Esophagus (tissue), 2 donors: ENCODE data around the gene TMTC1. TPM values are rescaled to one million over a fixed set of nuclear protein-coding genes. Genes with fewer than 3 reads are reported as not detected.

Experiments
- H3K27ac ChIP-seq, 2 donors: one replicate each; pipeline ENCODE4 v1.5.1; 2013; ENCODE audit warnings: low read depth in 2 of 2, mild to moderate bottlenecking in 2 of 2, inconsistent platforms in 1 of 2, low read length in 1 of 2, moderate library complexity in 1 of 2
- H3K27me3 ChIP-seq, 2 donors: one replicate each; pipeline ENCODE4 v1.6.1; 2013; ENCODE audit warnings: low read length in 2 of 2, control low read depth in 1 of 2, mild to moderate bottlenecking in 1 of 2; ENCODE audit not compliant: insufficient read depth in 2 of 2, control insufficient read depth in 1 of 2
- H3K36me3 ChIP-seq, 2 donors: one replicate each; pipeline ENCODE4 v1.6.1; 2013; ENCODE audit warnings: low read length in 1 of 2; ENCODE audit not compliant: control insufficient read depth in 2 of 2, insufficient read depth in 2 of 2
- H3K4me1 ChIP-seq, 2 donors: one replicate each; pipeline ENCODE4 v1.6.1; 2013; ENCODE audit warnings: low read length in 1 of 2; ENCODE audit not compliant: control insufficient read depth in 2 of 2, insufficient read depth in 2 of 2
- H3K4me3 ChIP-seq, 2 donors: one replicate each; pipeline ENCODE4 v1.5.1; 2013; ENCODE audit warnings: low read length in 2 of 2, mild to moderate bottlenecking in 2 of 2, low read depth in 1 of 2, moderate library complexity in 1 of 2
- H3K9me3 ChIP-seq, 2 donors: one replicate each; pipeline ENCODE4 v1.6.1; 2013; ENCODE audit warnings: mild to moderate bottlenecking in 2 of 2, low read depth in 1 of 2, low read length in 1 of 2, moderate library complexity in 1 of 2; ENCODE audit not compliant: control insufficient read depth in 2 of 2, insufficient read depth in 1 of 2
- WGBS, 2 donors: extraction: QIAGEN DNeasy Blood & Tissue Kit; methylation state at CpG; one replicate each; pipeline ENCODE4 v1.1.7; 2013; 5-methylcytosine and 5-hydroxymethylcytosine counted together
- polyA plus RNA-seq, 2 donors: library from polyadenylated mRNA; stranded (reverse); fragments of 200-250 nt; gene quantifications; one replicate each; pipeline ENCODE4 v1.2.3, GENCODE V29; 2013
- donor health status: healthy with polysubstance abuse.
- donor health status: Bipolar disorder and iron deficiency.

TMTC1 gene
- polyA plus RNA-seq, 2 donors = 1.3 to 1.6 TPM

GRCh38 chr12:29599381-29599780, 184.4 kb downstream of the TMTC1 start:
- WGBS, 2 donors = 62 to 74% methylated on average over 3 of the region's 3 CpGs
- Histone ChIP-seq H3K4me1 (no peaks in the 10 kb centered on the region), H3K27ac (no peak overlapping the region), H3K36me3 (no peaks in the 10 kb centered on the region), H3K9me3 (no peaks in the 10 kb centered on the region), H3K4me3 (no peak overlapping the region), H3K27me3 (no peaks in the 10 kb centered on the region)

GRCh38 chr12:29595071-29595755, 188.5 kb downstream of the TMTC1 start:
- Histone ChIP-seq H3K4me3 (no peak overlapping the region), H3K4me1 (no peaks in the 10 kb centered on the region), H3K27me3 (no peaks in the 10 kb centered on the region), H3K36me3 (no peaks in the 10 kb centered on the region), H3K27ac (no peak overlapping the region), H3K9me3 (no peaks in the 10 kb centered on the region)
- WGBS, 2 donors = 96 to 97% methylated on average over 1 of the region's 1 CpG

GRCh38 chr12:29593001-29593400, 190.7 kb downstream of the TMTC1 start:
- Histone ChIP-seq H3K36me3 (no peaks in the 10 kb centered on the region), H3K4me1 (no peaks in the 10 kb centered on the region), H3K27me3 (no peaks in the 10 kb centered on the region), H3K27ac (no peak overlapping the region), H3K9me3 (no peaks in the 10 kb centered on the region), H3K4me3 (no peak overlapping the region)
- 59 to 70% methylated on average over 2 of the region's 2 CpGs for WGBS, 2 donors

GRCh38 chr12:29591140-29592020, 192.4 kb downstream of the TMTC1 start:
- no peaks in the 10 kb centered on the region for H3K27me3 ChIP-seq
- H3K36me3 ChIP-seq = no peaks in the 10 kb centered on the region
- no peak overlapping the region for H3K4me3 ChIP-seq
- 62 to 70% methylated on average over 11 of the region's 11 CpGs for WGBS, 2 donors
- no peak overlapping the region for H3K27ac ChIP-seq
- H3K9me3 ChIP-seq = no peaks in the 10 kb centered on the region
- no peaks in the 10 kb centered on the region for H3K4me1 ChIP-seq

GRCh38 chr12:29589851-29590250, 193.9 kb downstream of the TMTC1 start:
- WGBS, 2 donors = 63 to 78% methylated on average over 2 of the region's 2 CpGs
- Histone ChIP-seq H3K36me3 (no peaks in the 10 kb centered on the region), H3K4me3 (no peak overlapping the region), H3K9me3 (no peaks in the 10 kb centered on the region), H3K27ac (no peak overlapping the region), H3K27me3 (no peaks in the 10 kb centered on the region), H3K4me1 (no peaks in the 10 kb centered on the region)

GRCh38 chr12:29589286-29589820, 194.4 kb downstream of the TMTC1 start:
- Histone ChIP-seq H3K36me3 (no peaks in the 10 kb centered on the region), H3K27ac (no peak overlapping the region), H3K27me3 (no peaks in the 10 kb centered on the region), H3K4me1 (no peaks in the 10 kb centered on the region), H3K9me3 (no peaks in the 10 kb centered on the region), H3K4me3 (no peak overlapping the region)
- WGBS, 2 donors = 95 to 98% methylated on average over 2 of the region's 2 CpGs

GRCh38 chr12:29582677-29583272, 201.0 kb downstream of the TMTC1 start:
- Histone ChIP-seq H3K36me3 (no peaks in the 10 kb centered on the region), H3K4me3 (no peak overlapping the region), H3K4me1 (no peaks in the 10 kb centered on the region), H3K27ac (no peak overlapping the region), H3K9me3 (no peaks in the 10 kb centered on the region), H3K27me3 (no peaks in the 10 kb centered on the region)
- 55 to 70% methylated on average over 4 of the region's 4 CpGs for WGBS, 2 donors

GRCh38 chr12:29582146-29582545, 201.6 kb downstream of the TMTC1 start:
- Histone ChIP-seq H3K4me1 (no peaks in the 10 kb centered on the region), H3K4me3 (no peak overlapping the region), H3K9me3 (no peaks in the 10 kb centered on the region), H3K27me3 (no peaks in the 10 kb centered on the region), H3K27ac (no peak overlapping the region), H3K36me3 (no peaks in the 10 kb centered on the region)

GRCh38 chr12:29581631-29582030, 202.1 kb downstream of the TMTC1 start:
- Histone ChIP-seq H3K4me1 (no peaks in the 10 kb centered on the region), H3K27me3 (no peaks in the 10 kb centered on the region), H3K9me3 (no peaks in the 10 kb centered on the region), H3K36me3 (no peaks in the 10 kb centered on the region), H3K4me3 (no peak overlapping the region), H3K27ac (no peak overlapping the region)
- WGBS, 2 donors = 54 to 57% methylated on average over 4 of the region's 4 CpGs
